ENCODE results near the gene RAB29.

The RAB29 gene

GRCh38 chr1:205775717-205776056 lies 405 bp upstream of the RAB29 start:
- no peaks in the 10 kb centered on the region for H3K9me3 ChIP-seq (ENCODE audit: control insufficient read depth, low read depth, low read length)
- H3K4me1 ChIP-seq (ENCODE audit: control insufficient read depth, low read depth, low read length) = peaks cover 6% of the 10 kb centered on the region
- H3K4me3 ChIP-seq (ENCODE audit: low read length) = peak overlapping the region; percentile 79
- no peaks in the 10 kb centered on the region for H3K36me3 ChIP-seq (ENCODE audit: control insufficient read depth, low read depth, low read length)
- H3K9ac ChIP-seq (ENCODE audit: low read length) = no peak overlapping the region
- H3K27me3 ChIP-seq (ENCODE audit: control insufficient read depth, insufficient read depth, low read length) = peaks cover 38% of the 10 kb centered on the region
- no peak overlapping the region for H3K27ac ChIP-seq (ENCODE audit: low read length)

- H3K36me3 ChIP-seq (ENCODE audit: control insufficient read depth, low read depth, low read length) = no peaks in the 10 kb centered on the region
- H3K27ac ChIP-seq (ENCODE audit: low read length) = no peak overlapping the region
- peaks cover 38% of the 10 kb centered on the region for H3K27me3 ChIP-seq (ENCODE audit: control insufficient read depth, insufficient read depth, low read length)
- H3K4me1 ChIP-seq (ENCODE audit: control insufficient read depth, low read depth, low read length) = peaks cover 6% of the 10 kb centered on the region
- no peaks in the 10 kb centered on the region for H3K9me3 ChIP-seq (ENCODE audit: control insufficient read depth, low read depth, low read length)
- no peak overlapping the region for H3K9ac ChIP-seq (ENCODE audit: low read length)
- peak overlapping the region; percentile 79 for H3K4me3 ChIP-seq (ENCODE audit: low read length)
Measured at GRCh38 chr1:205774198-205775014, 876 bp downstream of the RAB29 start.

GRCh38 chr1:205772607-205773032 lies 2.7 kb downstream of the RAB29 start:
- Histone ChIP-seq H3K9ac (ENCODE audit: low read length) (no peak overlapping the region), H3K27me3 (ENCODE audit: control insufficient read depth, insufficient read depth, low read length) (peaks cover 38% of the 10 kb centered on the region), H3K9me3 (ENCODE audit: control insufficient read depth, low read depth, low read length) (no peaks in the 10 kb centered on the region), H3K4me1 (ENCODE audit: control insufficient read depth, low read depth, low read length) (peaks cover 6% of the 10 kb centered on the region), H3K36me3 (ENCODE audit: control insufficient read depth, low read depth, low read length) (no peaks in the 10 kb centered on the region), H3K4me3 (ENCODE audit: low read length) (no peak overlapping the region), H3K27ac (ENCODE audit: low read length) (no peak overlapping the region)

- no peak overlapping the region for H3K9ac ChIP-seq (ENCODE audit: low read length)
- H3K27ac ChIP-seq (ENCODE audit: low read length) = no peak overlapping the region
- H3K27me3 ChIP-seq (ENCODE audit: control insufficient read depth, insufficient read depth, low read length) = peaks cover 29% of the 10 kb centered on the region
- no peaks in the 10 kb centered on the region for H3K36me3 ChIP-seq (ENCODE audit: control insufficient read depth, low read depth, low read length)
- no peak overlapping the region for H3K4me3 ChIP-seq (ENCODE audit: low read length)
- H3K9me3 ChIP-seq (ENCODE audit: control insufficient read depth, low read depth, low read length) = no peaks in the 10 kb centered on the region
- peaks cover 6% of the 10 kb centered on the region for H3K4me1 ChIP-seq (ENCODE audit: control insufficient read depth, low read depth, low read length)
Measured at GRCh38 chr1:205770618-205771017, 4.7 kb downstream of the RAB29 start.

GRCh38 chr1:205769641-205770365 lies 5.5 kb downstream of the RAB29 start:
- Histone ChIP-seq H3K4me3 (ENCODE audit: low read length) (no peak overlapping the region), H3K9ac (ENCODE audit: low read length) (no peak overlapping the region)

GRCh38 chr1:205767248-205767647 lies 8.0 kb downstream of the RAB29 start:
- H3K4me3 ChIP-seq (ENCODE audit: low read length) = no peak overlapping the region
- H3K27ac ChIP-seq (ENCODE audit: low read length) = no peak overlapping the region
- no peaks in the 10 kb centered on the region for H3K4me1 ChIP-seq (ENCODE audit: control insufficient read depth, low read depth, low read length)
- H3K36me3 ChIP-seq (ENCODE audit: control insufficient read depth, low read depth, low read length) = no peaks in the 10 kb centered on the region
- no peaks in the 10 kb centered on the region for H3K27me3 ChIP-seq (ENCODE audit: control insufficient read depth, insufficient read depth, low read length)
- no peak overlapping the region for H3K9ac ChIP-seq (ENCODE audit: low read length)
- H3K9me3 ChIP-seq (ENCODE audit: control insufficient read depth, low read depth, low read length) = no peaks in the 10 kb centered on the region

More at GRCh38 chr1:205769641-205770365, 5.5 kb downstream of the RAB29 start:
- peaks cover 24% of the 10 kb centered on the region for H3K27me3 ChIP-seq (ENCODE audit: control insufficient read depth, insufficient read depth, low read length)
- H3K27ac ChIP-seq (ENCODE audit: low read length) = no peak overlapping the region
- no peaks in the 10 kb centered on the region for H3K36me3 ChIP-seq (ENCODE audit: control insufficient read depth, low read depth, low read length)
- no peaks in the 10 kb centered on the region for H3K9me3 ChIP-seq (ENCODE audit: control insufficient read depth, low read depth, low read length)
- H3K4me1 ChIP-seq (ENCODE audit: control insufficient read depth, low read depth, low read length) = peaks cover 6% of the 10 kb centered on the region

GRCh38 chr1:205766570-205766969 lies 8.7 kb downstream of the RAB29 start:
- no peak overlapping the region for H3K4me3 ChIP-seq (ENCODE audit: low read length)
- no peaks in the 10 kb centered on the region for H3K9me3 ChIP-seq (ENCODE audit: control insufficient read depth, low read depth, low read length)
- H3K4me1 ChIP-seq (ENCODE audit: control insufficient read depth, low read depth, low read length) = no peaks in the 10 kb centered on the region
- no peaks in the 10 kb centered on the region for H3K27me3 ChIP-seq (ENCODE audit: control insufficient read depth, insufficient read depth, low read length)
- no peaks in the 10 kb centered on the region for H3K36me3 ChIP-seq (ENCODE audit: control insufficient read depth, low read depth, low read length)
- no peak overlapping the region for H3K27ac ChIP-seq (ENCODE audit: low read length)
- no peak overlapping the region for H3K9ac ChIP-seq (ENCODE audit: low read length)

GRCh38 chr1:205766038-205766437 lies 9.2 kb downstream of the RAB29 start:
- no peaks in the 10 kb centered on the region for H3K27me3 ChIP-seq (ENCODE audit: control insufficient read depth, insufficient read depth, low read length)
- no peaks in the 10 kb centered on the region for H3K36me3 ChIP-seq (ENCODE audit: control insufficient read depth, low read depth, low read length)
- H3K4me3 ChIP-seq (ENCODE audit: low read length) = no peak overlapping the region
- H3K9me3 ChIP-seq (ENCODE audit: control insufficient read depth, low read depth, low read length) = no peaks in the 10 kb centered on the region
- H3K9ac ChIP-seq (ENCODE audit: low read length) = no peak overlapping the region
- no peak overlapping the region for H3K27ac ChIP-seq (ENCODE audit: low read length)
- H3K4me1 ChIP-seq (ENCODE audit: control insufficient read depth, low read depth, low read length) = no peaks in the 10 kb centered on the region

GRCh38 chr1:205764578-205764977 lies 10.7 kb downstream of the RAB29 start:
- no peak overlapping the region for H3K9ac ChIP-seq (ENCODE audit: low read length)
- H3K36me3 ChIP-seq (ENCODE audit: control insufficient read depth, low read depth, low read length) = no peaks in the 10 kb centered on the region
- no peaks in the 10 kb centered on the region for H3K9me3 ChIP-seq (ENCODE audit: control insufficient read depth, low read depth, low read length)
- no peaks in the 10 kb centered on the region for H3K27me3 ChIP-seq (ENCODE audit: control insufficient read depth, insufficient read depth, low read length)
- H3K27ac ChIP-seq (ENCODE audit: low read length) = no peak overlapping the region
- H3K4me1 ChIP-seq (ENCODE audit: control insufficient read depth, low read depth, low read length) = no peaks in the 10 kb centered on the region
- H3K4me3 ChIP-seq (ENCODE audit: low read length) = no peak overlapping the region

GRCh38 chr1:205763980-205764379 lies 11.3 kb downstream of the RAB29 start:
- Histone ChIP-seq H3K27me3 (ENCODE audit: control insufficient read depth, insufficient read depth, low read length) (no peaks in the 10 kb centered on the region), H3K4me3 (ENCODE audit: low read length) (no peak overlapping the region), H3K9ac (ENCODE audit: low read length) (no peak overlapping the region), H3K36me3 (ENCODE audit: control insufficient read depth, low read depth, low read length) (no peaks in the 10 kb centered on the region), H3K27ac (ENCODE audit: low read length) (no peak overlapping the region), H3K9me3 (ENCODE audit: control insufficient read depth, low read depth, low read length) (no peaks in the 10 kb centered on the region), H3K4me1 (ENCODE audit: control insufficient read depth, low read depth, low read length) (no peaks in the 10 kb centered on the region)

- H3K4me1 ChIP-seq (ENCODE audit: control insufficient read depth, low read depth, low read length) = no peaks in the 10 kb centered on the region
- no peak overlapping the region for H3K4me3 ChIP-seq (ENCODE audit: low read length)
- H3K36me3 ChIP-seq (ENCODE audit: control insufficient read depth, low read depth, low read length) = no peaks in the 10 kb centered on the region
- no peak overlapping the region for H3K9ac ChIP-seq (ENCODE audit: low read length)
- no peaks in the 10 kb centered on the region for H3K27me3 ChIP-seq (ENCODE audit: control insufficient read depth, insufficient read depth, low read length)
- no peak overlapping the region for H3K27ac ChIP-seq (ENCODE audit: low read length)
- H3K9me3 ChIP-seq (ENCODE audit: control insufficient read depth, low read depth, low read length) = no peaks in the 10 kb centered on the region
Measured at GRCh38 chr1:205760606-205761005, 14.7 kb downstream of the RAB29 start.

- Histone ChIP-seq H3K27me3 (ENCODE audit: control insufficient read depth, insufficient read depth, low read length) (no peaks in the 10 kb centered on the region), H3K4me3 (ENCODE audit: low read length) (no peak overlapping the region), H3K9me3 (ENCODE audit: control insufficient read depth, low read depth, low read length) (no peaks in the 10 kb centered on the region), H3K9ac (ENCODE audit: low read length) (no peak overlapping the region), H3K36me3 (ENCODE audit: control insufficient read depth, low read depth, low read length) (no peaks in the 10 kb centered on the region), H3K27ac (ENCODE audit: low read length) (no peak overlapping the region), H3K4me1 (ENCODE audit: control insufficient read depth, low read depth, low read length) (no peaks in the 10 kb centered on the region)
Measured at GRCh38 chr1:205756552-205756951, 18.7 kb downstream of the RAB29 start.
